ENCODE measurements around the gene SBK3. TPM values are rescaled to one million over a fixed set of nuclear protein-coding genes. Genes with fewer than 3 reads are reported as not detected.

Gene SBK3
- total RNA-seq, 1 donor from 2014 or later = not detected

GRCh38 chr19:55542292-55542855 lies 3.0 kb downstream of the SBK3 start:
- DNase-seq (ENCODE audit: low spot score, unreplicated experiment) = no peak
- H3K9me3 Mint-ChIP-seq (ENCODE audit: low read depth) = peaks cover 4% of the 10 kb centered on the region
- H3K27me3 Mint-ChIP-seq = peaks cover 20% of the 10 kb centered on the region
- no peak for TF ChIP-seq CTCF (IDR thresholded peaks at IDR 0.05; ENCODE audit: unreplicated experiment)
- no peak overlapping the region for H3K4me3 Mint-ChIP-seq (ENCODE audit: low read depth)
- peaks cover 4% of the 10 kb centered on the region for H3K4me1 Mint-ChIP-seq (ENCODE audit: low read depth)
- H3K36me3 Mint-ChIP-seq (ENCODE audit: insufficient read depth) = no peaks in the 10 kb centered on the region
- H3K27ac Mint-ChIP-seq = no peak overlapping the region

- peaks cover 2% of the 10 kb centered on the region for H3K4me1 Mint-ChIP-seq (ENCODE audit: low read depth)
- peaks cover 20% of the 10 kb centered on the region for H3K27me3 Mint-ChIP-seq
- TF ChIP-seq CTCF (IDR thresholded peaks at IDR 0.05; ENCODE audit: unreplicated experiment) = no peak
- H3K36me3 Mint-ChIP-seq (ENCODE audit: insufficient read depth) = no peaks in the 10 kb centered on the region
- DNase-seq (ENCODE audit: low spot score, unreplicated experiment) = no peak
- no peak overlapping the region for H3K4me3 Mint-ChIP-seq (ENCODE audit: low read depth)
- peaks cover 4% of the 10 kb centered on the region for H3K9me3 Mint-ChIP-seq (ENCODE audit: low read depth)
- no peak overlapping the region for H3K27ac Mint-ChIP-seq
Observed at GRCh38 chr19:55541091-55541490, 4.3 kb downstream of the SBK3 start.

GRCh38 chr19:55540619-55541018 lies 4.7 kb downstream of the SBK3 start:
- no peak for DNase-seq (ENCODE audit: low spot score, unreplicated experiment)
- Mint-ChIP-seq H3K36me3 (ENCODE audit: insufficient read depth) (no peaks in the 10 kb centered on the region), H3K27ac (no peak overlapping the region), H3K27me3 (peaks cover 15% of the 10 kb centered on the region), H3K9me3 (ENCODE audit: low read depth) (peaks cover 4% of the 10 kb centered on the region), H3K4me1 (ENCODE audit: low read depth) (peaks cover 2% of the 10 kb centered on the region), H3K4me3 (ENCODE audit: low read depth) (no peak overlapping the region)
- no peak for TF ChIP-seq CTCF (IDR thresholded peaks at IDR 0.05; ENCODE audit: unreplicated experiment)

- Mint-ChIP-seq H3K4me3 (ENCODE audit: low read depth) (no peak overlapping the region), H3K9me3 (ENCODE audit: low read depth) (peaks cover 4% of the 10 kb centered on the region), H3K27me3 (peaks cover 9% of the 10 kb centered on the region), H3K4me1 (ENCODE audit: low read depth) (no peaks in the 10 kb centered on the region), H3K27ac (peak overlapping the region; percentile 76), H3K36me3 (ENCODE audit: insufficient read depth) (no peaks in the 10 kb centered on the region)
- TF ChIP-seq CTCF (IDR thresholded peaks at IDR 0.05; ENCODE audit: unreplicated experiment) = no peak
- no peak for DNase-seq (ENCODE audit: low spot score, unreplicated experiment)
Observed at GRCh38 chr19:55539090-55539984, 6.0 kb downstream of the SBK3 start.

DNA sequence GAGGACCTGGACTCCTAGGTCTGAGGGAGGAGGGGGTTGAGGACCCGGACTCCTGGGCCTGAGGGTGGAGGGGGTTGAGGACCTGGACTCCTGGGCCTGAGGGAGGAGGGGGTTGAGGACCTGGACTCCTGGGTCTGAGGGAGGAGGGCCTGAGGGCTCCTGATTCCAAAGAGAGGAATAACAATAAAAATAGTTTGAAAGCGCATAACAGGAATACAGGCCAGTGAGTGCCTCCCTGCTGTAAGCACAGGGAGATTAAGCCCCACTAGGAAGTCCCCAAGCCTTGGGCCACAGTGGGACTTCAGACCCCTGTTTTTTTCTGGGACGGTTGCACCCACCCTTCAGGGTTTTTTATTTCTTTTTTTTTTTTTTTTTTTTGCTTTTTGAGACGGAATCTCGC lies 7.2 kb downstream of the SBK3 start:
- no peak for DNase-seq (ENCODE audit: low spot score, unreplicated experiment)
- peaks cover 5% of the 10 kb centered on the region for H3K27me3 Mint-ChIP-seq

More for the DNA sequence above, 7.2 kb downstream of the SBK3 start:
- no peaks in the 10 kb centered on the region for H3K4me1 Mint-ChIP-seq (ENCODE audit: low read depth)
- H3K36me3 Mint-ChIP-seq (ENCODE audit: insufficient read depth) = no peaks in the 10 kb centered on the region
- H3K4me3 Mint-ChIP-seq (ENCODE audit: low read depth) = no peak overlapping the region
- no peaks in the 10 kb centered on the region for H3K9me3 Mint-ChIP-seq (ENCODE audit: low read depth)
- no peak overlapping the region for H3K27ac Mint-ChIP-seq
- TF ChIP-seq CTCF (IDR thresholded peaks at IDR 0.05; ENCODE audit: unreplicated experiment) = no peak

Measured in progenitor cell of endocrine pancreas (in vitro differentiated cells).